ENCODE measurements around the gene PCLO. TPM values are rescaled to one million over a fixed set of nuclear protein-coding genes. Genes with fewer than 3 reads are reported as not detected.
"Not testable (repeated sequence)": the region's sequence is repeated elsewhere in the genome, so short reads cannot be mapped to it uniquely, and the experiment has no call there.

Gene PCLO
- total and polyA plus RNA-seq, 5 donors from 2014 or later, result not detected

- Histone ChIP-seq H3K4me1 (ENCODE audit: control insufficient read depth, insufficient read depth, low read length, poor library complexity, severe bottlenecking) (no peaks in the 10 kb centered on the region), H3K9me3 (ENCODE audit: control insufficient read depth in 2 of 2, low read length in 2 of 2) (no peaks in the 10 kb centered on the region), H3K4me3 (ENCODE audit: low read depth, low read length) (no peak overlapping the region), H3K36me3 (ENCODE audit: control insufficient read depth, insufficient read depth, low read length) (no peaks in the 10 kb centered on the region), H3K27ac (ENCODE audit: insufficient read depth, low read length, poor library complexity, severe bottlenecking) (no peak overlapping the region), H3K27me3 (ENCODE audit: control insufficient read depth, insufficient read depth, low read length) (no peaks in the 10 kb centered on the region)
- Mint-ChIP-seq H3K4me3 (no peak overlapping the region), H3K9me3 (peaks cover 0 to 8% (median 4%) of the 10 kb centered on the region in 7 donors), H3K27ac (no peak overlapping the region), H3K27me3 (no peaks in the 10 kb centered on the region), H3K4me1 (no peaks in the 10 kb centered on the region), H3K36me3 (no peaks in the 10 kb centered on the region)
- ATAC-seq (ENCODE audit: low read depth in 2 of 2) (no peak), DNase-seq (no peak)
Measured at GRCh38 chr7:83036721-83037380, 125.8 kb downstream of the PCLO start.

DNA sequence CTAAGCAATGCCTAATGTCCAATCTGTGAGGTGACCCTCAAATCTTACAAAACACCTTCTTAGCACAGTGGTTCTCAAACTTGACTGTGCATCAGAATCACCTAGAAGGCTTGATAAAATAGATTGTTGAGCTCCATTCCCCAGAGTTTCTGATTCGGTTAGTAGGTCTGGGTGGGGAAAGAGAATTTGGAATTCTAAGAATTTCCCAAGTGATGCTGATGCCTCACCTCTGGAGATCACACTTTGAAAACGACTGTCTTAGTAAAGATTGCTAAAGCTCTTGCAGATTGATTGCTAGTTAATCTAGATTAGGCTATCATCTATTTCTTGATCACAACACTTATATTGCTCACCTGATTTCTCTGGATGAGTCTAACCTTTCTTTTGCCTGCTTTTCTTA, 126.6 kb downstream of the PCLO start:
- DNase-seq, result no peak
- H3K4me3 ChIP-seq (ENCODE audit: low read depth, low read length), result no peak overlapping the region
- no peaks in the 10 kb centered on the region for H3K4me1 ChIP-seq (ENCODE audit: control insufficient read depth, insufficient read depth, low read length, poor library complexity, severe bottlenecking)
- H3K27ac ChIP-seq (ENCODE audit: insufficient read depth, low read length, poor library complexity, severe bottlenecking), result no peak overlapping the region
- no peak for ATAC-seq (ENCODE audit: low read depth in 2 of 2)
- H3K36me3 Mint-ChIP-seq, result no peaks in the 10 kb centered on the region
- H3K27ac Mint-ChIP-seq, result no peak overlapping the region
- H3K9me3 ChIP-seq (ENCODE audit: control insufficient read depth in 2 of 2, low read length in 2 of 2), result no peaks in the 10 kb centered on the region
- H3K27me3 Mint-ChIP-seq, result no peaks in the 10 kb centered on the region
- H3K9me3 Mint-ChIP-seq, result peaks cover 0 to 8% (median 4%) of the 10 kb centered on the region in 7 donors
- H3K27me3 ChIP-seq (ENCODE audit: control insufficient read depth, insufficient read depth, low read length), result no peaks in the 10 kb centered on the region
- no peak overlapping the region for H3K4me3 Mint-ChIP-seq
- H3K4me1 Mint-ChIP-seq, result no peaks in the 10 kb centered on the region
- H3K36me3 ChIP-seq (ENCODE audit: control insufficient read depth, insufficient read depth, low read length), result no peaks in the 10 kb centered on the region

DNA sequence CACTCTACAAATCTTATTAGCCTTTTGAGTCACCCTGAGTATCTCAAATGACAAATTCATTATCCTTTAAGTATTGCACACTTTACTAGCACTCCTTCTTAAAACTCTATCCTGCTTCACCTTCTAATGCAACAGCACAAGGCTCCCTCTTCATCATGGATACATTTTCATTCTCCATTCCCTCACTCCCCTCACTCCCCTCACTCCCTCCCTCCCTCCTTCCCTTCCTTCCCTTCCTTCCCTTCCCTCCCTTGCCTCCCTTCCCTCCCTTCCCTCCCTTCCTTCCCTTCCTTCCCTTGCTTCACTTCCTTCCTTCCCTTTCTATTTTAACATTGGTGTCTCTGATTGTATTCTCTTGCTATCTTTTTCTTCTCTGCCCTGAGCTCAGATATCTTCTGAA, 130.5 kb downstream of the PCLO start:
- Histone ChIP-seq H3K9me3 (ENCODE audit: control insufficient read depth in 2 of 2, low read length in 2 of 2) (peaks cover 0 to 2% of the 10 kb centered on the region in 2 experiments), H3K4me3 (ENCODE audit: low read depth, low read length) (no peak overlapping the region), H3K36me3 (ENCODE audit: control insufficient read depth, insufficient read depth, low read length) (no peaks in the 10 kb centered on the region), H3K27ac (ENCODE audit: insufficient read depth, low read length, poor library complexity, severe bottlenecking) (no peak overlapping the region), H3K4me1 (ENCODE audit: control insufficient read depth, insufficient read depth, low read length, poor library complexity, severe bottlenecking) (no peaks in the 10 kb centered on the region), H3K27me3 (ENCODE audit: control insufficient read depth, insufficient read depth, low read length) (no peaks in the 10 kb centered on the region)
- Mint-ChIP-seq H3K4me3 (no peak overlapping the region), H3K27me3 (no peaks in the 10 kb centered on the region), H3K4me1 (no peaks in the 10 kb centered on the region), H3K27ac (no peak overlapping the region), H3K36me3 (no peaks in the 10 kb centered on the region), H3K9me3 (peaks cover 0 to 12% (median 2%) of the 10 kb centered on the region in 7 donors)
- ATAC-seq (ENCODE audit: low read depth in 2 of 2), result no peak
- no peak for DNase-seq

DNA sequence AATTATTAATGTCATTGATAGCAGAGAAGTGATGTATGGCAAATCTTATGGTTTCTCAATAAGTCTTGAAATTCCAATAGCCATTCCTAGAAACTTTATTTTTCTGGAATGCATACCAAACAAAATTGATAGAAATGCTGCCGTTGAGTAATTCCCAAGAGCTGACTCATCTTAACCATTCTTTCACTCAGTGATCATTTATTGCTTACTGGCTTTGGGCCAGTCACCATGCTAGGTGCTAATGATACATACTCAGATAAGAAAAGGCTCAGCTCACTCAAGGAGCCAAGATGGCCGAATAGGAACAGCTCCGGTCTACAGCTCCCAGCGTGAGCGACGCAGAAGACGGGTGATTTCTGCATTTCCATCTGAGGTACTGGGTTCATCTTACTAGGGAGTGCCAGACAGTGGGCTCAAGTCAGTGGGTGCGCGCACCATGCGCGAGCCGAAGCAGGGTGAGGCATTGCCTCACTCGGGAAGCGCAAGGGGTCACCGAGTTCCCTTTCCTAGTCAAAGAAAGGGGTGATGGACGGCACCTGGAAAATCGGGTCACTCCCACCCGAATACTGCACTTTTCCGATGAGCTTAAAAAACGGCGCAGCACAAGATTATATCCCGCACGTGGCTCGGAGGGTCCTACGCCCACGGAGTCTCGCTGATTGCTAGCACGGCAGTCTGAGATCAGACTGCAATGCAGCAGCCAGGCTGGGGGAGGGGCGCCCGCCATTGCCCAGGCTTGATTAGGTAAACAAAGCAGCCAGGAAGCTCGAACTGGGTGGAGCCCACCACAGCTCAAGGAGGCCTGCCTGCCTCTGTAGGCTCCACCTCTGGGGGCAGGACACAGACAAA, 138.6 kb downstream of the PCLO start:
- not testable (repeated sequence) for H3K4me3 Mint-ChIP-seq; DNase-seq; H3K4me1 Mint-ChIP-seq; H3K27ac Mint-ChIP-seq; H3K4me1 ChIP-seq (ENCODE audit: control insufficient read depth, insufficient read depth, low read length, poor library complexity, severe bottlenecking); ATAC-seq (ENCODE audit: low read depth in 2 of 2); H3K4me3 ChIP-seq (ENCODE audit: low read depth, low read length); H3K36me3 Mint-ChIP-seq; H3K36me3 ChIP-seq (ENCODE audit: control insufficient read depth, insufficient read depth, low read length); H3K27me3 ChIP-seq (ENCODE audit: control insufficient read depth, insufficient read depth, low read length); H3K27me3 Mint-ChIP-seq; H3K9me3 ChIP-seq (ENCODE audit: control insufficient read depth in 2 of 2, low read length in 2 of 2); H3K27ac ChIP-seq (ENCODE audit: insufficient read depth, low read length, poor library complexity, severe bottlenecking)
- H3K9me3 Mint-ChIP-seq, result peaks cover 0 to 15% (median 4%) of the 10 kb centered on the region in 7 donors

- H3K27ac ChIP-seq (ENCODE audit: insufficient read depth, low read length, poor library complexity, severe bottlenecking), result no peak overlapping the region
- no peaks in the 10 kb centered on the region for H3K4me1 Mint-ChIP-seq
- no peak for DNase-seq
- no peak overlapping the region for H3K27ac Mint-ChIP-seq
- no peaks in the 10 kb centered on the region for H3K27me3 Mint-ChIP-seq
- no peaks in the 10 kb centered on the region for H3K36me3 Mint-ChIP-seq
- peaks cover 2 to 5% of the 10 kb centered on the region in 2 experiments for H3K9me3 ChIP-seq (ENCODE audit: control insufficient read depth in 2 of 2, low read length in 2 of 2)
- H3K4me1 ChIP-seq (ENCODE audit: control insufficient read depth, insufficient read depth, low read length, poor library complexity, severe bottlenecking), result no peaks in the 10 kb centered on the region
- no peak overlapping the region for H3K4me3 Mint-ChIP-seq
- no peak for ATAC-seq (ENCODE audit: low read depth in 2 of 2)
- H3K36me3 ChIP-seq (ENCODE audit: control insufficient read depth, insufficient read depth, low read length), result no peaks in the 10 kb centered on the region
- no peaks in the 10 kb centered on the region for H3K27me3 ChIP-seq (ENCODE audit: control insufficient read depth, insufficient read depth, low read length)
- no peak overlapping the region for H3K4me3 ChIP-seq (ENCODE audit: low read depth, low read length)
- H3K9me3 Mint-ChIP-seq, result peaks cover 2 to 15% (median 4%) of the 10 kb centered on the region in 7 donors
Measured at GRCh38 chr7:83021032-83021431, 141.7 kb downstream of the PCLO start.

GRCh38 chr7:83020161-83020560, 142.5 kb downstream of the PCLO start:
- no peaks in the 10 kb centered on the region for H3K4me1 Mint-ChIP-seq
- Histone ChIP-seq H3K36me3 (ENCODE audit: control insufficient read depth, insufficient read depth, low read length) (no peaks in the 10 kb centered on the region), H3K4me3 (ENCODE audit: low read depth, low read length) (no peak overlapping the region), H3K4me1 (ENCODE audit: control insufficient read depth, insufficient read depth, low read length, poor library complexity, severe bottlenecking) (no peaks in the 10 kb centered on the region), H3K27me3 (ENCODE audit: control insufficient read depth, insufficient read depth, low read length) (no peaks in the 10 kb centered on the region), H3K27ac (ENCODE audit: insufficient read depth, low read length, poor library complexity, severe bottlenecking) (no peak overlapping the region), H3K9me3 (ENCODE audit: control insufficient read depth in 2 of 2, low read length in 2 of 2) (peaks cover 2 to 5% of the 10 kb centered on the region in 2 experiments)
- H3K9me3 Mint-ChIP-seq, result peaks cover 2 to 19% (median 4%) of the 10 kb centered on the region in 7 donors
- ATAC-seq (ENCODE audit: low read depth in 2 of 2) (no peak), DNase-seq (no peak)
- H3K4me3 Mint-ChIP-seq, result no peak overlapping the region
- H3K27ac Mint-ChIP-seq, result no peak overlapping the region
- no peaks in the 10 kb centered on the region for H3K27me3 Mint-ChIP-seq
- H3K36me3 Mint-ChIP-seq, result no peaks in the 10 kb centered on the region

DNA sequence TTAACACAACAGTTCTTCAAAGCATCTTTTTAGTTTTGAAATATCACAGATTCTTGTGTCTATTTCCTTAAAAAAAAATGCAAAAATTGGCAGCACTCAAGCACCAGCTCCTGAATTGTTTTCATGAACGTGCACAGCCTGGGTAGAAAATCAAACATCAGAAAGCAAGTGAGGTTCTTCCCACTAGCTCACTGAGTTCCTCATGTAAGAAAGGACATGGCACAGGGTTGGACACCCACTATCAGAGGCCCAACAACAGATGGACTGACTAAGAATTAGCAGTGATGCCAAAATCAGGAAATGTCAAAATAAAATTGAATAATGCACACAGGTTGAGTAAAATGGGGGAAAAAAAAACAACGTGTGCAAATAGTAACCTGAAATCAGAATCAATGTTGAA, 146.8 kb downstream of the PCLO start:
- no peak overlapping the region for H3K4me3 ChIP-seq (ENCODE audit: low read depth, low read length)
- peaks cover 0 to 12% (median 7%) of the 10 kb centered on the region in 7 donors for H3K9me3 Mint-ChIP-seq
- H3K27me3 Mint-ChIP-seq, result no peaks in the 10 kb centered on the region
- no peaks in the 10 kb centered on the region for H3K36me3 Mint-ChIP-seq
- ATAC-seq (ENCODE audit: low read depth in 2 of 2) (no peak), DNase-seq (no peak)
- H3K4me1 Mint-ChIP-seq, result no peaks in the 10 kb centered on the region
- H3K4me1 ChIP-seq (ENCODE audit: control insufficient read depth, insufficient read depth, low read length, poor library complexity, severe bottlenecking), result no peaks in the 10 kb centered on the region
- H3K27me3 ChIP-seq (ENCODE audit: control insufficient read depth, insufficient read depth, low read length), result no peaks in the 10 kb centered on the region
- H3K27ac ChIP-seq (ENCODE audit: insufficient read depth, low read length, poor library complexity, severe bottlenecking), result no peak overlapping the region
- H3K36me3 ChIP-seq (ENCODE audit: control insufficient read depth, insufficient read depth, low read length), result no peaks in the 10 kb centered on the region
- peaks cover 4 to 9% of the 10 kb centered on the region in 2 experiments for H3K9me3 ChIP-seq (ENCODE audit: control insufficient read depth in 2 of 2, low read length in 2 of 2)
- no peak overlapping the region for H3K4me3 Mint-ChIP-seq
- H3K27ac Mint-ChIP-seq, result no peak overlapping the region
